ENCODE measurements around the gene ACBD3. TPM values are rescaled to one million over a fixed set of nuclear protein-coding genes. Genes with fewer than 3 reads are reported as not detected.
"Not testable (repeated sequence)": the region's sequence is repeated elsewhere in the genome, so short reads cannot be mapped to it uniquely, and the experiment has no call there.

The ACBD3 gene
- total and polyA plus RNA-seq, 2 experiments from 2014 or later, result 41.4 to 76.8 TPM

- Histone ChIP-seq H3K9me3 (ENCODE audit: low read depth) (no peaks in the 10 kb centered on the region), H3K27me3 (replicated peaks; ENCODE audit: insufficient read depth) (no peaks in the 10 kb centered on the region; the same call in 1 of the 2 replicates), H3K4me1 (ENCODE audit: insufficient read depth) (no peaks in the 10 kb centered on the region), H4K20me1 (ENCODE audit: insufficient read depth) (no peaks in the 10 kb centered on the region), H3K9me2 (ENCODE audit: insufficient read depth) (no peaks in the 10 kb centered on the region), H3K36me3 (ENCODE audit: low read depth) (no peaks in the 10 kb centered on the region), H3K4me3 (no peak overlapping the region), H3K27ac (no peak overlapping the region), H3K4me2 (ENCODE audit: unreplicated experiment) (no peak overlapping the region), H3K9ac (no peak overlapping the region), H2AFZ (no peak overlapping the region), H3K79me2 (ENCODE audit: insufficient read depth) (no peaks in the 10 kb centered on the region), H3F3A (ENCODE audit: insufficient read depth) (no peaks in the 10 kb centered on the region)
- TF ChIP-seq EZH2 (IDR thresholded peaks at IDR 0.05; ENCODE audit: insufficient read depth, poor library complexity, severe bottlenecking) (no peak), EZH2phosphoT487 (IDR thresholded peaks at IDR 0.05; ENCODE audit: insufficient read depth, low read depth) (no peak)
- in situ Hi-C loops (cut with MboI), result no loop called here
- no peak for DNase-seq
Measured at GRCh38 chr1:226204198-226204597, 17.7 kb upstream of the ACBD3 start.

DNA sequence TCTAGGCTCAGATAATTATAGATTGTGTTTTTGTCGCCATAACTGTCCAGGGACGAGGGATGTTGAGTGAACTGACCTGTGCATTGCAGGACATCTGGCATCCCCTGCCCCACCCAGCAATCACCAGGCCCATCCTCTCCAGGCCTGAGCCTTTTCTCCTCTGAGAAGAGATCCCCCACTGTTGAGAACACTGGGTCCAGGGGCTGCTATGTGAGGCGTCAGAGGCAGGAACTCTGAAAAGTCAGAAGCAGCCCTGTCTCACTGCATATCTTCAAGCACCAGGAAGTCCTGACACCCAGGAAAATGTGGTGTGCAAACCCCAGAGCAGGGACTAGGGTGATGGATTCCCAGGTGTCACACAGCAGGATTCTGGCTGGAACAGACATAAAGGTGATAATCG lies 17.1 kb upstream of the ACBD3 start:
- Histone ChIP-seq H3F3A (ENCODE audit: insufficient read depth) (no peaks in the 10 kb centered on the region), H3K4me3 (no peak overlapping the region), H3K79me2 (ENCODE audit: insufficient read depth) (no peaks in the 10 kb centered on the region), H3K27ac (no peak overlapping the region), H3K27me3 (replicated peaks; ENCODE audit: insufficient read depth) (no peaks in the 10 kb centered on the region; the same call in 1 of the 2 replicates), H3K4me2 (ENCODE audit: unreplicated experiment) (no peak overlapping the region), H3K4me1 (ENCODE audit: insufficient read depth) (no peaks in the 10 kb centered on the region), H3K9me2 (ENCODE audit: insufficient read depth) (no peaks in the 10 kb centered on the region), H2AFZ (no peak overlapping the region), H3K9ac (no peak overlapping the region), H3K9me3 (ENCODE audit: low read depth) (no peaks in the 10 kb centered on the region), H4K20me1 (ENCODE audit: insufficient read depth) (no peaks in the 10 kb centered on the region), H3K36me3 (ENCODE audit: low read depth) (no peaks in the 10 kb centered on the region)
- 94 to 95% methylated on average over 4 of the region's 4 CpGs for WGBS, 2 experiments (ENCODE audit: low coverage in 1 of 2, low lambda C conversion rate in 2 of 2, missing lambda C conversion rate in 2 of 2)
- DNase-seq, result no peak
- no peak for TF ChIP-seq EZH2phosphoT487 (IDR thresholded peaks at IDR 0.05; ENCODE audit: insufficient read depth, low read depth)
- TF ChIP-seq EZH2 (IDR thresholded peaks at IDR 0.05; ENCODE audit: insufficient read depth, poor library complexity, severe bottlenecking), result no peak
- in situ Hi-C loops (cut with MboI), result no loop called here

DNA sequence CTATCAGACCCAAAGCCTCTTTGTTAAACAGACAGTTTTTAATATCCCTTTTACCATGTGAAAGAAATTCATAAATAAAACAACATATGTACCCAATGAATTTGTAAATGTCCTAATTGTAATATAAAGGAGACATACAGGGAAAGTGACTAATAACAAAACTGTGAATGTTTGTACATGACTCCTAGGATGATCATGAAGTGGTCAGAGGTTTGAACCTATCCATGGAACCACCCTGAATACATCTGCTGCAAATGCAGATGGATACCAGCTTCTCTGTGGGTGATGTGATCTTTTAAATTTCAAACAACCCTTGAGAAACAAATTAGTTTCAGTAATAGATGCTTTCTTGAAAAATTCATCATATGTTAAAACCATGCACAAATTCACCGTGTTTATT lies 16.7 kb upstream of the ACBD3 start:
- no peaks in the 10 kb centered on the region for H3K9me3 ChIP-seq (ENCODE audit: low read depth)
- H3K4me3 ChIP-seq, result no peak overlapping the region
- H3K36me3 ChIP-seq (ENCODE audit: low read depth), result no peaks in the 10 kb centered on the region
- H2AFZ ChIP-seq, result no peak overlapping the region
- H3F3A ChIP-seq (ENCODE audit: insufficient read depth), result no peaks in the 10 kb centered on the region
- H3K4me2 ChIP-seq (ENCODE audit: unreplicated experiment), result no peak overlapping the region
- no peaks in the 10 kb centered on the region; the same call in 1 of the 2 replicates for H3K27me3 ChIP-seq (replicated peaks; ENCODE audit: insufficient read depth)
- no peaks in the 10 kb centered on the region for H4K20me1 ChIP-seq (ENCODE audit: insufficient read depth)
- H3K4me1 ChIP-seq (ENCODE audit: insufficient read depth), result no peaks in the 10 kb centered on the region
- DNase-seq, result peak; percentile 20
- no peak for TF ChIP-seq EZH2 (IDR thresholded peaks at IDR 0.05; ENCODE audit: insufficient read depth, poor library complexity, severe bottlenecking)
- no peak for TF ChIP-seq EZH2phosphoT487 (IDR thresholded peaks at IDR 0.05; ENCODE audit: insufficient read depth, low read depth)
- WGBS, 2 experiments (ENCODE audit: low coverage in 1 of 2, low lambda C conversion rate in 2 of 2, missing lambda C conversion rate in 2 of 2), result 31 to 67% methylated on average over 1 of the region's 1 CpG
- in situ Hi-C loops (cut with MboI), result no loop called here
- no peak overlapping the region for H3K27ac ChIP-seq
- no peak overlapping the region for H3K9ac ChIP-seq
- H3K79me2 ChIP-seq (ENCODE audit: insufficient read depth), result no peaks in the 10 kb centered on the region
- no peaks in the 10 kb centered on the region for H3K9me2 ChIP-seq (ENCODE audit: insufficient read depth)

DNA sequence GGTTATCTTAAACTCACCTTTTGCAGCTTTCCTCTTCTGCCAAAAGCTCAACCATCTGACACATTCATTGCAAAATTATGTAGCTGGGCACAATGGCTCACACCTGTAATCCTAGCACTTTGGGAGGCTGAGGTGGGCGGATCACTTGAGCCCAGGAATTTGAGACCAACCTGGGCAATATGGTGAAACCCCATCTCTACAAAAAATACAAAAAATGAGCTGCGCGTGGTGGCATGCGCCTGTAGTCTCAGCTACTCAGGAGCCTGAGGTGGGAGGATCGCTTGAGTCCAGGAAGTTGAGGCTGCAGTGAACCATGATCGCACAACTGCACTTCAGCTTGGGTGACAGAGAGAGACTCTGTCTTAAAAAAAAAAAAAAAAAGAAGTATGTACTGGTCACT lies 16.1 kb upstream of the ACBD3 start:
- H2AFZ ChIP-seq; DNase-seq; H3F3A ChIP-seq (ENCODE audit: insufficient read depth); H3K9me3 ChIP-seq (ENCODE audit: low read depth); H3K4me2 ChIP-seq (ENCODE audit: unreplicated experiment); H3K4me1 ChIP-seq (ENCODE audit: insufficient read depth); H4K20me1 ChIP-seq (ENCODE audit: insufficient read depth); H3K27ac ChIP-seq; H3K9me2 ChIP-seq (ENCODE audit: insufficient read depth); H3K79me2 ChIP-seq (ENCODE audit: insufficient read depth); in situ Hi-C loops (cut with MboI); H3K36me3 ChIP-seq (ENCODE audit: low read depth); H3K9ac ChIP-seq; H3K4me3 ChIP-seq; H3K27me3 ChIP-seq (replicated peaks; ENCODE audit: insufficient read depth): not testable (repeated sequence)
- WGBS, 2 experiments (ENCODE audit: low coverage in 1 of 2, low lambda C conversion rate in 2 of 2, missing lambda C conversion rate in 2 of 2), result 68 to 79% methylated on average over 6 of the region's 6 CpGs

DNA sequence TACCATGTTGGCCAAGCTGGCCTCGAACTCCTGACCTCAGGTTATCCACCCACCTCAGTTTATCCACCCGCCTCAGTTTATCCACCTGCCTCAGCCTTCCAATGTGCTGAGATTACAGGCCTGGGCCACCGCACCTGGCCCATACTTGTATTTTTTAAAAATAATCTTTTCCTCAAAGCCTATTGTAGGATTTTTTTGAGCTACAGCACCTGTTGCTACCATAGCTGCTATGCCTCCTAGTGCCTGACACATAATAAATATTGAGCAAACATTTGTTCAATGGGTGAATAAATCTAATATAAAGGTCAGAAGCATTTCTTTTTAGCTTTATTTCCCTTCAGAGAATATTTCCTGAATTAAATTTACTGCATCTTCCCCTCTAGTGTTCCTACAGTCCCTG lies 15.7 kb upstream of the ACBD3 start:
- in situ Hi-C loops (cut with MboI), result no loop called here
- Histone ChIP-seq H3K36me3 (ENCODE audit: low read depth) (no peaks in the 10 kb centered on the region), H2AFZ (no peak overlapping the region), H3K27ac (no peak overlapping the region), H3K4me2 (ENCODE audit: unreplicated experiment) (no peak overlapping the region), H3K9me3 (ENCODE audit: low read depth) (no peaks in the 10 kb centered on the region), H3K79me2 (ENCODE audit: insufficient read depth) (no peaks in the 10 kb centered on the region), H3K9me2 (ENCODE audit: insufficient read depth) (no peaks in the 10 kb centered on the region), H4K20me1 (ENCODE audit: insufficient read depth) (no peaks in the 10 kb centered on the region), H3F3A (ENCODE audit: insufficient read depth) (no peaks in the 10 kb centered on the region), H3K27me3 (replicated peaks; ENCODE audit: insufficient read depth) (no peaks in the 10 kb centered on the region; the same call in 1 of the 2 replicates), H3K4me3 (no peak overlapping the region), H3K9ac (no peak overlapping the region), H3K4me1 (ENCODE audit: insufficient read depth) (no peaks in the 10 kb centered on the region)
- WGBS, 2 experiments (ENCODE audit: low coverage in 1 of 2, low lambda C conversion rate in 2 of 2, missing lambda C conversion rate in 2 of 2), result 60 to 81% methylated on average over 3 of the region's 3 CpGs
- no peak for DNase-seq
- no peak for TF ChIP-seq EZH2phosphoT487 (IDR thresholded peaks at IDR 0.05; ENCODE audit: insufficient read depth, low read depth)
